Measurements from ENCODE around the gene PXMP4. TPM values are rescaled to one million over a fixed set of nuclear protein-coding genes. Genes with fewer than 3 reads are reported as not detected.

The PXMP4 gene
- total RNA-seq, 1 experiment from 2014 or later = 3.3 TPM

- no peak for TF ChIP-seq ZNF416 (CRISPR knock-in tag; IDR thresholded peaks at IDR 0.05)
- no peak for TF ChIP-seq ZNF219 (CRISPR knock-in tag; IDR thresholded peaks at IDR 0.05; ENCODE audit: borderline replicate concordance)
- no peak for TF ChIP-seq JAZF1 (CRISPR knock-in tag; IDR thresholded peaks at IDR 0.05)
- no peak for TF ChIP-seq NFATC4 (CRISPR knock-in tag; IDR thresholded peaks at IDR 0.05)
- TF ChIP-seq HMGXB4 (CRISPR knock-in tag; IDR thresholded peaks at IDR 0.05) = no peak
These were observed 63.1 kb downstream of the PXMP4 start (continued) for GRCh38 chr20:33656783-33657703.

- no peak overlapping the region for H3K27ac Mint-ChIP-seq
- H3K4me1 Mint-ChIP-seq = peaks cover 23% of the 10 kb centered on the region
- H3K36me3 Mint-ChIP-seq = peaks cover 6% of the 10 kb centered on the region
- H3K9me3 Mint-ChIP-seq = no peaks in the 10 kb centered on the region
- POLR2A ChIA-PET = interaction anchor here (4.6 kb wide), 1 partner anchor 11 kb away, joined by 24 read pairs; the partner anchor contains the start of gene ACTL10
- CTCF ChIA-PET = interaction anchor here (0.7 to 6.9 kb wide), 3 partner anchors 10 to 199 kb away, joined by 3 to 134 read pairs (median 6); partner anchors contain the start of genes ACTL10 and C20orf144
- H3K27me3 Mint-ChIP-seq (ENCODE audit: low read depth) = no peaks in the 10 kb centered on the region
- H3K4me3 Mint-ChIP-seq = no peak overlapping the region
- no peak for DNase-seq (ENCODE audit: low spot score)
- no peak for ATAC-seq
- TF ChIP-seq ZNF232 (CRISPR knock-in tag; IDR thresholded peaks at IDR 0.05) (no peak), TEAD4 (CRISPR knock-in tag; IDR thresholded peaks at IDR 0.05) (no peak), SOX15 (CRISPR knock-in tag; IDR thresholded peaks at IDR 0.05) (no peak), CREB1 (CRISPR knock-in tag; IDR thresholded peaks at IDR 0.05) (no peak), NR1H2 (CRISPR knock-in tag; IDR thresholded peaks at IDR 0.05) (no peak), NR2C2 (CRISPR knock-in tag; IDR thresholded peaks at IDR 0.05) (no peak), MYBL2 (CRISPR knock-in tag; IDR thresholded peaks at IDR 0.05) (no peak), ZSCAN18 (CRISPR knock-in tag; IDR thresholded peaks at IDR 0.05) (no peak), RELA (CRISPR knock-in tag; IDR thresholded peaks at IDR 0.05; ENCODE audit: borderline replicate concordance) (no peak), ZNF671 (CRISPR knock-in tag; IDR thresholded peaks at IDR 0.05) (no peak), MAX (CRISPR knock-in tag; IDR thresholded peaks at IDR 0.05) (no peak), ZNF396 (CRISPR knock-in tag; IDR thresholded peaks at IDR 0.05; ENCODE audit: borderline replicate concordance) (no peak), E2F5 (CRISPR knock-in tag; IDR thresholded peaks at IDR 0.05) (no peak), ESRRA (CRISPR knock-in tag; IDR thresholded peaks at IDR 0.05; ENCODE audit: borderline replicate concordance) (no peak)
These were observed 63.9 kb downstream of the PXMP4 start for GRCh38 chr20:33656010-33656782.

Data from WTC11 (cell line).